PC-9 (cell line): ENCODE data around the gene MAPT.

Experiments used
- EZH2 ChIP-seq: fragments of 200-600 bp; sonication (generic); IDR thresholded peaks from 2 replicates; pipeline ENCODE4 v1.8.0; 2017; ENCODE audit warnings: antibody characterized with exemption, low read depth
- TF ChIP-seq, protein P1 (sequence below): fragments of 200-600 bp; sonication (generic); conservative IDR thresholded peaks from 2 replicates; pipeline ENCODE4 v1.6.1; 2017; ENCODE audit warnings: mixed run types, antibody characterized with exemption, mild to moderate bottlenecking, moderate library complexity

GRCh38 chr17:45849536-45849990 is 44.8 kb upstream of the MAPT start:
- TF ChIP-seq, protein P1, sequence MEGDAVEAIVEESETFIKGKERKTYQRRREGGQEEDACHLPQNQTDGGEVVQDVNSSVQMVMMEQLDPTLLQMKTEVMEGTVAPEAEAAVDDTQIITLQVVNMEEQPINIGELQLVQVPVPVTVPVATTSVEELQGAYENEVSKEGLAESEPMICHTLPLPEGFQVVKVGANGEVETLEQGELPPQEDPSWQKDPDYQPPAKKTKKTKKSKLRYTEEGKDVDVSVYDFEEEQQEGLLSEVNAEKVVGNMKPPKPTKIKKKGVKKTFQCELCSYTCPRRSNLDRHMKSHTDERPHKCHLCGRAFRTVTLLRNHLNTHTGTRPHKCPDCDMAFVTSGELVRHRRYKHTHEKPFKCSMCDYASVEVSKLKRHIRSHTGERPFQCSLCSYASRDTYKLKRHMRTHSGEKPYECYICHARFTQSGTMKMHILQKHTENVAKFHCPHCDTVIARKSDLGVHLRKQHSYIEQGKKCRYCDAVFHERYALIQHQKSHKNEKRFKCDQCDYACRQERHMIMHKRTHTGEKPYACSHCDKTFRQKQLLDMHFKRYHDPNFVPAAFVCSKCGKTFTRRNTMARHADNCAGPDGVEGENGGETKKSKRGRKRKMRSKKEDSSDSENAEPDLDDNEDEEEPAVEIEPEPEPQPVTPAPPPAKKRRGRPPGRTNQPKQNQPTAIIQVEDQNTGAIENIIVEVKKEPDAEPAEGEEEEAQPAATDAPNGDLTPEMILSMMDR: no peak
- TF ChIP-seq EZH2: no peak
